Loucy (cell line): Measurements from ENCODE around the gene DEXI.

Source experiments
- H2AFZ ChIP-seq: fragments of 200-600 bp; sonication (generic); 2 replicates; pipeline ENCODE4 v1.6.0; 2016; ENCODE audit warnings: antibody characterized with exemption, mild to moderate bottlenecking, low read length, moderate library complexity
- H3F3A ChIP-seq: fragments of 200-600 bp; 2 replicates; pipeline ENCODE4 v1.6.0; 2016; ENCODE audit warnings: antibody characterized with exemption, low read depth, mild to moderate bottlenecking
- H3K27me3 ChIP-seq: fragments of 200-600 bp; sonication (generic); 2 replicates; pipeline ENCODE4 v1.6.1; 2014; ENCODE audit warnings: low read length, mild to moderate bottlenecking; ENCODE audit not compliant: insufficient read depth, poor library complexity, severe bottlenecking
- H3K36me3 ChIP-seq: fragments of 200-600 bp; sonication (generic); 2 replicates; pipeline ENCODE4 v1.6.1; 2016; ENCODE audit warnings: low read length; ENCODE audit not compliant: insufficient read depth
- H3K4me1 ChIP-seq: fragments of 200-600 bp; sonication (generic); 2 replicates; pipeline ENCODE4 v1.5.1; 2014; ENCODE audit warnings: low read length, mild to moderate bottlenecking; ENCODE audit not compliant: insufficient read depth, poor library complexity, severe bottlenecking
- H3K4me2 ChIP-seq: fragments of 200-600 bp; sonication (generic); 2 replicates; pipeline ENCODE4 v1.6.0; 2014; ENCODE audit warnings: antibody characterized with exemption, low read length, low read depth, mild to moderate bottlenecking; ENCODE audit not compliant: poor library complexity, severe bottlenecking
- H3K4me3 ChIP-seq: fragments of 200-600 bp; sonication (generic); 2 replicates; pipeline ENCODE4 v1.5.1; 2014; ENCODE audit warnings: low read length, mild to moderate bottlenecking, mixed read lengths; ENCODE audit not compliant: poor library complexity, severe bottlenecking
- H3K79me2 ChIP-seq: fragments of 200-600 bp; sonication (generic); 2 replicates; pipeline ENCODE4 v1.6.1; 2014; ENCODE audit warnings: low read length; ENCODE audit not compliant: insufficient read depth
- H3K9ac ChIP-seq: fragments of 200-600 bp; sonication (generic); 2 replicates; pipeline ENCODE4 v1.6.0; 2014; ENCODE audit warnings: mild to moderate bottlenecking, low read depth, low read length, moderate library complexity; ENCODE audit not compliant: poor library complexity, severe bottlenecking
- H3K9me2 ChIP-seq: fragments of 200-600 bp; sonication (generic); replicated peaks from 2 replicates; pipeline ENCODE4 v1.6.1; 2016; ENCODE audit warnings: low read depth, low read length, mixed read lengths
- H3K9me3 ChIP-seq: fragments of 200-600 bp; sonication (generic); 2 replicates; pipeline ENCODE4 v1.6.1; 2014; ENCODE audit warnings: mild to moderate bottlenecking, antibody characterized with exemption, low read length, low read depth; ENCODE audit not compliant: insufficient read depth
- H4K20me1 ChIP-seq: fragments of 200-600 bp; sonication (generic); 2 replicates; pipeline ENCODE4 v1.6.0; 2014; ENCODE audit warnings: antibody characterized with exemption, low read length, mild to moderate bottlenecking; ENCODE audit not compliant: insufficient read depth, poor library complexity, severe bottlenecking
- CTCF ChIP-seq: fragments of 200-600 bp; sonication (generic); conservative IDR thresholded peaks from 2 replicates; pipeline ENCODE4 v1.5.1; 2014; ENCODE audit warnings: mild to moderate bottlenecking, antibody characterized with exemption, low read length
- EZH2phosphoT487 ChIP-seq: fragments of 200-600 bp; IDR thresholded peaks from 2 replicates; pipeline ENCODE4 v1.6.1; 2018; ENCODE audit warnings: antibody characterized with exemption, mild to moderate bottlenecking, moderate library complexity, borderline replicate concordance

Gene DEXI

GRCh38 chr16:10938796-10939648, 3.2 kb downstream of the DEXI start:
- H4K20me1 ChIP-seq: peaks cover 10% of the 10 kb centered on the region
- no peaks in the 10 kb centered on the region for H3K36me3 ChIP-seq
- H3K9me2 ChIP-seq: no peaks in the 10 kb centered on the region
- TF ChIP-seq CTCF: no peak
- TF ChIP-seq EZH2phosphoT487: no peak
- H2AFZ ChIP-seq: no peak overlapping the region
- H3K9me3 ChIP-seq: no peaks in the 10 kb centered on the region
- peak overlapping the region; percentile 81 for H3K4me3 ChIP-seq
- peak overlapping the region; percentile 87 for H3K4me2 ChIP-seq
- H3K9ac ChIP-seq: peak overlapping the region; percentile 32
- peaks cover 14% of the 10 kb centered on the region; the same call in 1 of the 2 replicates for H3K79me2 ChIP-seq
- peaks cover 2% of the 10 kb centered on the region; the same call in 1 of the 2 replicates for H3F3A ChIP-seq
- H3K27me3 ChIP-seq: no peaks in the 10 kb centered on the region
- peaks cover 43% of the 10 kb centered on the region for H3K4me1 ChIP-seq

GRCh38 chr16:10938321-10938720, 3.9 kb downstream of the DEXI start:
- Histone ChIP-seq H3F3A (peaks cover 2% of the 10 kb centered on the region; the same call in 1 of the 2 replicates), H3K4me1 (peaks cover 43% of the 10 kb centered on the region), H4K20me1 (peaks cover 10% of the 10 kb centered on the region), H3K36me3 (no peaks in the 10 kb centered on the region), H3K4me2 (peak overlapping the region; percentile 87), H3K27me3 (no peaks in the 10 kb centered on the region), H2AFZ (no peak overlapping the region), H3K9me2 (no peaks in the 10 kb centered on the region), H3K79me2 (peaks cover 14% of the 10 kb centered on the region; the same call in 1 of the 2 replicates), H3K4me3 (peak overlapping the region; percentile 6), H3K9ac (peak overlapping the region; percentile 22), H3K9me3 (no peaks in the 10 kb centered on the region)
- TF ChIP-seq EZH2phosphoT487 (no peak), CTCF (no peak)

- no peaks in the 10 kb centered on the region for H3K27me3 ChIP-seq
- peaks cover 38% of the 10 kb centered on the region for H3K4me1 ChIP-seq
- H3K9me2 ChIP-seq: no peaks in the 10 kb centered on the region
- peaks cover 14% of the 10 kb centered on the region; the same call in 1 of the 2 replicates for H3K79me2 ChIP-seq
- H3K9me3 ChIP-seq: no peaks in the 10 kb centered on the region
- no peaks in the 10 kb centered on the region for H3K36me3 ChIP-seq
- H2AFZ ChIP-seq: no peak overlapping the region
- H3K9ac ChIP-seq: no peak overlapping the region
- peak overlapping the region; percentile 25 for H3K4me3 ChIP-seq
- TF ChIP-seq EZH2phosphoT487 (no peak), CTCF (no peak)
- H3F3A ChIP-seq: no peaks in the 10 kb centered on the region
- H3K4me2 ChIP-seq: peak overlapping the region; percentile 87
- peaks cover 10% of the 10 kb centered on the region for H4K20me1 ChIP-seq
These were observed 5.0 kb downstream of the DEXI start for GRCh38 chr16:10937068-10937859.
